PC-3 (cell line): ENCODE results near the gene MSI2. TPM values are rescaled to one million over a fixed set of nuclear protein-coding genes. Genes with fewer than 3 reads are reported as not detected.

ENCODE experiments used
- ATAC-seq: fragments of 200-7000 bp; cut with Tn5 transposase; 2 replicates; pipeline ENCODE4 v1.9.1; 2020; ENCODE audit warnings: mild to moderate bottlenecking, moderate library complexity
- BruUV-seq: library from RNA; stranded (reverse); fragments of 400-500 nt; replicated peaks from 2 replicates; lab custom pipeline; 2021; lab: Mats Ljungman, UMichigan
- CTCF ChIA-PET: fragments of 300-600 bp; sonication (Branson Sonifier 250); formaldehyde crosslinking; loops from one replicate; lab custom pipeline; 2022; ENCODE audit warnings: antibody characterized with exemption; lab: Charles Lee
- POLR2A ChIA-PET: fragments of 300-600 bp; sonication (Branson Sonifier 250); formaldehyde crosslinking; loops from one replicate; lab custom pipeline; 2022; ENCODE audit warnings: antibody characterized with exemption; ENCODE audit not compliant: unreplicated experiment; lab: Charles Lee
- DNase-seq: peaks from one replicate; pipeline ENCODE4 v3.0.0-alpha.2; 2015
- H2AFZ ChIP-seq: fragments of 300-600 bp; sonication (generic); 2 replicates; pipeline ENCODE4 v1.6.0; 2016; ENCODE audit warnings: antibody characterized with exemption, low read length
- H3F3A ChIP-seq: fragments of 300-600 bp; sonication (generic); one replicate; pipeline ENCODE4 v1.6.0; 2017; ENCODE audit warnings: antibody characterized with exemption, low read length, control low read depth, mild to moderate bottlenecking; ENCODE audit not compliant: unreplicated experiment
- H3K27ac ChIP-seq: fragments of 300-600 bp; sonication (generic); 2 replicates; pipeline ENCODE4 v1.5.1; 2016; ENCODE audit warnings: mild to moderate bottlenecking, low read length
- H3K27me3 ChIP-seq: fragments of 300-600 bp; sonication (generic); 2 replicates; pipeline ENCODE4 v1.6.1; 2016; ENCODE audit warnings: low read length, mixed read lengths
- H3K36me3 ChIP-seq: fragments of 300-600 bp; sonication (generic); 2 replicates; pipeline ENCODE4 v1.6.1; 2016; ENCODE audit warnings: low read depth, mixed run types, low read length, mixed read lengths
- H3K4me1 ChIP-seq: fragments of 300-600 bp; sonication (generic); 2 replicates; pipeline ENCODE4 v1.5.1; 2016; ENCODE audit warnings: low read length; ENCODE audit not compliant: insufficient read depth
- H3K4me2 ChIP-seq: fragments of 300-600 bp; sonication (generic); 2 replicates; pipeline ENCODE4 v1.6.0; 2016; ENCODE audit warnings: low read length
- H3K4me3 ChIP-seq: fragments of 300-600 bp; sonication (generic); 2 replicates; pipeline ENCODE4 v1.5.1; 2016; ENCODE audit warnings: mild to moderate bottlenecking, low read length, mixed read lengths
- H3K79me2 ChIP-seq: fragments of 300-600 bp; sonication (generic); 2 replicates; pipeline ENCODE4 v1.6.1; 2017; ENCODE audit warnings: low read length, mixed read lengths
- H3K9ac ChIP-seq: fragments of 300-600 bp; sonication (generic); 2 replicates; pipeline ENCODE4 v1.6.0; 2016; ENCODE audit warnings: mild to moderate bottlenecking, low read length
- H3K9me2 ChIP-seq: fragments of 300-600 bp; sonication (generic); replicated peaks from 2 replicates; pipeline ENCODE4 v1.6.1; 2016; ENCODE audit warnings: mixed run types, low read length, mixed read lengths
- H3K9me3 ChIP-seq: fragments of 300-600 bp; sonication (generic); 2 replicates; pipeline ENCODE4 v1.6.1; 2016; ENCODE audit warnings: low read length, mixed read lengths
- H4K20me1 ChIP-seq: fragments of 300-600 bp; sonication (generic); 2 replicates; pipeline ENCODE4 v1.6.1; 2016; ENCODE audit warnings: low read length, mixed read lengths
- EZH2 ChIP-seq: fragments of 300-600 bp; sonication (generic); IDR thresholded peaks from one replicate; pipeline ENCODE4 v1.6.1; 2017; ENCODE audit warnings: antibody characterized with exemption, mild to moderate bottlenecking, low read length; ENCODE audit not compliant: unreplicated experiment
- EZH2phosphoT487 ChIP-seq: fragments of 300-600 bp; sonication (generic); IDR thresholded peaks from 2 replicates; pipeline ENCODE4 v1.6.1; 2018; ENCODE audit warnings: mild to moderate bottlenecking, antibody characterized with exemption, low read length, borderline replicate concordance
- intact Hi-C: fragments of 100-400 bp; cut with micrococcal nuclease; formaldehyde crosslinking; loops from 2 replicates; pipeline ENCODE4 v1.9.0; 2023
- total RNA-seq: library from RNA; depleted of rRNA; stranded (reverse); fragments of >200 nt; gene quantifications from 2 replicates; pipeline ENCODE4 v1.2.3, GENCODE V29; 2014
- TF ChIP-seq, protein P1 (sequence below): fragments of 300-600 bp; sonication (generic); conservative IDR thresholded peaks from 2 replicates; pipeline ENCODE4 v1.5.1; 2017; ENCODE audit warnings: antibody characterized with exemption, low read depth, mild to moderate bottlenecking, low read length

Gene MSI2
- total RNA-seq, 1 experiment from 2014 or later = 54.7 TPM

GRCh38 chr17:57385975-57386374 is 129.7 kb downstream of the MSI2 start:
- Histone ChIP-seq H3K27ac (no peak overlapping the region), H3F3A (no peaks in the 10 kb centered on the region), H3K79me2 (no peaks in the 10 kb centered on the region), H4K20me1 (no peaks in the 10 kb centered on the region), H3K9ac (no peak overlapping the region), H3K36me3 (peaks cover 5% of the 10 kb centered on the region; the same call in 1 of the 2 replicates), H3K4me3 (no peak overlapping the region), H3K9me2 (no peaks in the 10 kb centered on the region), H3K4me1 (no peaks in the 10 kb centered on the region), H3K27me3 (no peaks in the 10 kb centered on the region), H3K9me3 (no peaks in the 10 kb centered on the region), H3K4me2 (no peak overlapping the region), H2AFZ (no peak overlapping the region)
- DNase-seq = no peak
- no TSS peak for BruUV-seq
- no peak for ATAC-seq
- intact Hi-C loops = no loop called here
- ChIA-PET CTCF (no interaction called here), POLR2A (no interaction called here)
- no peak for TF ChIP-seq EZH2phosphoT487
- TF ChIP-seq EZH2 = no peak
- TF ChIP-seq, protein P1, sequence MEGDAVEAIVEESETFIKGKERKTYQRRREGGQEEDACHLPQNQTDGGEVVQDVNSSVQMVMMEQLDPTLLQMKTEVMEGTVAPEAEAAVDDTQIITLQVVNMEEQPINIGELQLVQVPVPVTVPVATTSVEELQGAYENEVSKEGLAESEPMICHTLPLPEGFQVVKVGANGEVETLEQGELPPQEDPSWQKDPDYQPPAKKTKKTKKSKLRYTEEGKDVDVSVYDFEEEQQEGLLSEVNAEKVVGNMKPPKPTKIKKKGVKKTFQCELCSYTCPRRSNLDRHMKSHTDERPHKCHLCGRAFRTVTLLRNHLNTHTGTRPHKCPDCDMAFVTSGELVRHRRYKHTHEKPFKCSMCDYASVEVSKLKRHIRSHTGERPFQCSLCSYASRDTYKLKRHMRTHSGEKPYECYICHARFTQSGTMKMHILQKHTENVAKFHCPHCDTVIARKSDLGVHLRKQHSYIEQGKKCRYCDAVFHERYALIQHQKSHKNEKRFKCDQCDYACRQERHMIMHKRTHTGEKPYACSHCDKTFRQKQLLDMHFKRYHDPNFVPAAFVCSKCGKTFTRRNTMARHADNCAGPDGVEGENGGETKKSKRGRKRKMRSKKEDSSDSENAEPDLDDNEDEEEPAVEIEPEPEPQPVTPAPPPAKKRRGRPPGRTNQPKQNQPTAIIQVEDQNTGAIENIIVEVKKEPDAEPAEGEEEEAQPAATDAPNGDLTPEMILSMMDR = no peak

- no peak overlapping the region for H3K27ac ChIP-seq
- H3K36me3 ChIP-seq = peaks cover 5% of the 10 kb centered on the region; the same call in 1 of the 2 replicates
- DNase-seq = no peak
- H3F3A ChIP-seq = no peaks in the 10 kb centered on the region
- no peaks in the 10 kb centered on the region for H3K9me3 ChIP-seq
- intact Hi-C loops = no loop called here
- no peaks in the 10 kb centered on the region for H3K9me2 ChIP-seq
- TF ChIP-seq EZH2 = no peak
- no peak overlapping the region for H2AFZ ChIP-seq
- H3K9ac ChIP-seq = no peak overlapping the region
- ATAC-seq = no peak
- no peaks in the 10 kb centered on the region for H3K79me2 ChIP-seq
- no TSS peak for BruUV-seq
- H3K4me3 ChIP-seq = no peak overlapping the region
- POLR2A ChIA-PET = no interaction called here
- CTCF ChIA-PET = no interaction called here
- H4K20me1 ChIP-seq = no peaks in the 10 kb centered on the region
- no peaks in the 10 kb centered on the region for H3K4me1 ChIP-seq
- H3K27me3 ChIP-seq = no peaks in the 10 kb centered on the region
- no peak overlapping the region for H3K4me2 ChIP-seq
Observed at GRCh38 chr17:57387575-57387974, 131.3 kb downstream of the MSI2 start.

DNA sequence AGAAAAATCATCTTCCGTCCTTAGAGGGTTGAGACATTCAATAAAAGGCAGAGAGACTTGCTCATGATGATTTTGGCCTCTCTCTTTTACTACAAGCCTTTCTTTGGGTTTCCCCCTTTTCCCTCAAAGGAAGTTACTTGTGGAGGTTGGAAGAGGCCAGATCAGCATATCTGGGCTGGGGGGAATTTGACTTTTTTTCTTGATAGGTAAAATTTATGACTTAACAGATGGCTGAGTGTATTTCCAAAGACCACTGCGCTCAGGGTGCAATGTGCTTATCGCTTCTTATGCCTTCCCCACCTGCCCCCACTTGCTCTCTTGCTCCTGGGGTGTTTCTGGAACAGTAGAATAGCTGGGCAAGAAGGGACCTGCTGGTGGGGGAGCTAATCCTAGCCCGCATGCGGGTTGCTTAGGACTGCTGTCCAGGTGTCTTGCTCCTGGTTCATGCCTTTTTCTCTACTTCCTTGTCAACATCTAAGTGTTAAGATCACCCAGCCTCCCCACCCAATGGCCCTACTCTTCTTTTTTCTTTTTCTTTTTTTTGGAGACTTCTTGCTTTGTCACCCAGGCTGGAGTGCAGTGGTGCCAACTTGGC is 131.9 kb downstream of the MSI2 start:
- ATAC-seq = no peak
- H3K36me3 ChIP-seq = peaks cover 5% of the 10 kb centered on the region; the same call in 1 of the 2 replicates
- no peak overlapping the region for H3K4me3 ChIP-seq
- POLR2A ChIA-PET = no interaction called here
- no peaks in the 10 kb centered on the region for H3F3A ChIP-seq
- intact Hi-C loops = no loop called here
- H3K4me2 ChIP-seq = no peak overlapping the region
- no peaks in the 10 kb centered on the region for H3K9me2 ChIP-seq
- no peaks in the 10 kb centered on the region for H3K9me3 ChIP-seq
- CTCF ChIA-PET = no interaction called here
- H3K27me3 ChIP-seq = no peaks in the 10 kb centered on the region
- H3K27ac ChIP-seq = no peak overlapping the region
- no peak overlapping the region for H3K9ac ChIP-seq
- DNase-seq = no peak
- H3K4me1 ChIP-seq = no peaks in the 10 kb centered on the region
- no peaks in the 10 kb centered on the region for H4K20me1 ChIP-seq
- H2AFZ ChIP-seq = no peak overlapping the region
- H3K79me2 ChIP-seq = no peaks in the 10 kb centered on the region
- no peak for TF ChIP-seq EZH2
- no peak for TF ChIP-seq EZH2phosphoT487
- TF ChIP-seq, protein P1 = no peak
- BruUV-seq = no TSS peak
